NB4 (cell line): ENCODE results near the gene TRIP10.
"Not testable (repeated sequence)": the region's sequence is repeated elsewhere in the genome, so short reads cannot be mapped to it uniquely, and the experiment has no call there.

ENCODE experiments used
- MYC ChIP-seq: IDR thresholded peaks from 2 replicates; pipeline ENCODE4 v1.6.1; 2011; ENCODE audit warnings: low read depth, low read length
- POLR2A ChIP-seq: IDR thresholded peaks from 2 replicates; pipeline ENCODE4 v1.6.1; 2011; ENCODE audit warnings: mild to moderate bottlenecking; ENCODE audit not compliant: insufficient read length; ENCODE audit errors: extremely low read depth
- TF ChIP-seq, protein P1 (sequence below): IDR thresholded peaks from one replicate; pipeline ENCODE4 v1.5.1; 2012; ENCODE audit warnings: low read depth, low read length
- TF ChIP-seq, protein P2 (sequence below): IDR thresholded peaks from 2 replicates; pipeline ENCODE4 v1.6.1; 2011; ENCODE audit warnings: low read depth, low read length

DNA sequence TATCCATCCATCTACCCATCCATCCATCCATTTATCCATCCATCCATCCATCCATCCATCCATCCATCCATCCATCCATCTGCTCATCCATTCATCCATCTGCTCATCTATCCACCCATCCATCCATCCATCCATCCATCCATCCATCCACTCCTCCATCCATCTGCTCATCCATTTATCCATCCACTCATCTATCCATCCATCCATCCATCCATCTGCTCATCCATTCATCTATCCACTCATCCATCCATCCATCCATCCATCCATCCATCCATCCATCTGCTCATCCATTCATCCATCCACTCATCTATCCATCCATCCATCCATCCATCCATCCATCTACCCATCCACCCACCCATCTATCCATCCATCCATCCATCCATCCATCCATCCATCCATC is 36.6 kb downstream of the TRIP10 start:
- TF ChIP-seq, protein P1, sequence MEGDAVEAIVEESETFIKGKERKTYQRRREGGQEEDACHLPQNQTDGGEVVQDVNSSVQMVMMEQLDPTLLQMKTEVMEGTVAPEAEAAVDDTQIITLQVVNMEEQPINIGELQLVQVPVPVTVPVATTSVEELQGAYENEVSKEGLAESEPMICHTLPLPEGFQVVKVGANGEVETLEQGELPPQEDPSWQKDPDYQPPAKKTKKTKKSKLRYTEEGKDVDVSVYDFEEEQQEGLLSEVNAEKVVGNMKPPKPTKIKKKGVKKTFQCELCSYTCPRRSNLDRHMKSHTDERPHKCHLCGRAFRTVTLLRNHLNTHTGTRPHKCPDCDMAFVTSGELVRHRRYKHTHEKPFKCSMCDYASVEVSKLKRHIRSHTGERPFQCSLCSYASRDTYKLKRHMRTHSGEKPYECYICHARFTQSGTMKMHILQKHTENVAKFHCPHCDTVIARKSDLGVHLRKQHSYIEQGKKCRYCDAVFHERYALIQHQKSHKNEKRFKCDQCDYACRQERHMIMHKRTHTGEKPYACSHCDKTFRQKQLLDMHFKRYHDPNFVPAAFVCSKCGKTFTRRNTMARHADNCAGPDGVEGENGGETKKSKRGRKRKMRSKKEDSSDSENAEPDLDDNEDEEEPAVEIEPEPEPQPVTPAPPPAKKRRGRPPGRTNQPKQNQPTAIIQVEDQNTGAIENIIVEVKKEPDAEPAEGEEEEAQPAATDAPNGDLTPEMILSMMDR: not testable (repeated sequence)
- TF ChIP-seq, protein P2, sequence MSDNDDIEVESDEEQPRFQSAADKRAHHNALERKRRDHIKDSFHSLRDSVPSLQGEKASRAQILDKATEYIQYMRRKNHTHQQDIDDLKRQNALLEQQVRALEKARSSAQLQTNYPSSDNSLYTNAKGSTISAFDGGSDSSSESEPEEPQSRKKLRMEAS: not testable (repeated sequence)
- TF ChIP-seq POLR2A, MYC: not testable (repeated sequence)
